ENCODE results near the gene SPAG8.

DNA sequence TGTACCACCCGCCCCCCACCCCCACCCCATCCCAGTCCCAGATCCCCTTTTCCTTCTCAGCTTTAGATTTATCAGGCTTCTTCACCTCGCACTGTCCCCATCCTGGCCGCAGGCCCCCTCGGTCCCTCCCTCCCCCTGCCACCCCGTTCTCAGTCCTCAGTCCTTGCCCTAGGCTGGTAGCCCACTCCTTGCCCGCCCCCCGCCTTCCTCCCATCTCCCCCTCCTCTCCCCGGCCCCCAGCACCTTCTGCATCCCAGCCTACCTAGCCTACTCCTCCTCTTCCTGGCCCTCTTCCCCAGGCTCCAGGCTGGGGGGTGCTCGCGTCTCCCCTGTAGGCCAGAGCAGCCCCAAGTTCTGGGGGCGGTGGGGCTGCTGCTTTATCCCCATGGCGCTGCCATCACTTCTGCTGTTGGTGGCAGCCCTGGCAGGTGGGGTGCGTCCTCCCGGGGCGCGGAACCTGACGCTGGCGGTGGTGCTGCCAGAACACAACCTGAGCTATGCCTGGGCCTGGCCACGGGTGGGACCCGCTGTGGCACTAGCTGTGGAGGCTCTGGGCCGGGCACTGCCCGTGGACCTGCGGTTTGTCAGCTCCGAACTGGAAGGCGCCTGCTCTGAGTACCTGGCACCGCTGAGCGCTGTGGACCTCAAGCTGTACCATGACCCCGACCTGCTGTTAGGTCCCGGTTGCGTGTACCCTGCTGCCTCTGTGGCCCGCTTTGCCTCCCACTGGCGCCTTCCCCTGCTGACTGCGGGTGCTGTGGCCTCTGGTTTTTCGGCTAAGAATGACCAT, 19.8 kb downstream of the SPAG8 start:
- TF ChIP-seq, protein P1, sequence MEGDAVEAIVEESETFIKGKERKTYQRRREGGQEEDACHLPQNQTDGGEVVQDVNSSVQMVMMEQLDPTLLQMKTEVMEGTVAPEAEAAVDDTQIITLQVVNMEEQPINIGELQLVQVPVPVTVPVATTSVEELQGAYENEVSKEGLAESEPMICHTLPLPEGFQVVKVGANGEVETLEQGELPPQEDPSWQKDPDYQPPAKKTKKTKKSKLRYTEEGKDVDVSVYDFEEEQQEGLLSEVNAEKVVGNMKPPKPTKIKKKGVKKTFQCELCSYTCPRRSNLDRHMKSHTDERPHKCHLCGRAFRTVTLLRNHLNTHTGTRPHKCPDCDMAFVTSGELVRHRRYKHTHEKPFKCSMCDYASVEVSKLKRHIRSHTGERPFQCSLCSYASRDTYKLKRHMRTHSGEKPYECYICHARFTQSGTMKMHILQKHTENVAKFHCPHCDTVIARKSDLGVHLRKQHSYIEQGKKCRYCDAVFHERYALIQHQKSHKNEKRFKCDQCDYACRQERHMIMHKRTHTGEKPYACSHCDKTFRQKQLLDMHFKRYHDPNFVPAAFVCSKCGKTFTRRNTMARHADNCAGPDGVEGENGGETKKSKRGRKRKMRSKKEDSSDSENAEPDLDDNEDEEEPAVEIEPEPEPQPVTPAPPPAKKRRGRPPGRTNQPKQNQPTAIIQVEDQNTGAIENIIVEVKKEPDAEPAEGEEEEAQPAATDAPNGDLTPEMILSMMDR (IDR thresholded peaks at IDR 0.05) = no peak
- no peak for TF ChIP-seq POLR2A (IDR thresholded peaks at IDR 0.05)

All from Peyer's patch (tissue), 4 donors.